Astrocyte (in vitro differentiated cells and primary cell): Measurements from ENCODE around the gene IP6K1. TPM values are rescaled to one million over a fixed set of nuclear protein-coding genes. Genes with fewer than 3 reads are reported as not detected.

ENCODE experiments used
- DNase-seq: peaks from one replicate; pipeline ENCODE4 v3.0.0-alpha.2; 2010; ENCODE audit warnings: low read depth
- FAIRE-seq: peaks from 2 replicates; lab custom pipeline; 2011; peaks lifted over from hg19 to GRCh38; lab: Jason Lieb, UNC
- H2AFZ ChIP-seq: 2 replicates; pipeline ENCODE4 v1.6.0; 2012; ENCODE audit warnings: low read depth, low read length, inconsistent platforms
- H3K27ac ChIP-seq: 2 replicates; pipeline ENCODE4 v1.5.1; 2011; ENCODE audit warnings: low read depth, low read length, inconsistent platforms
- H3K27me3 ChIP-seq: 2 replicates; pipeline ENCODE4 v1.6.0; 2011; ENCODE audit warnings: low read length, inconsistent platforms; ENCODE audit not compliant: insufficient read depth
- H3K36me3 ChIP-seq: 2 replicates; pipeline ENCODE4 v1.5.1; 2011; ENCODE audit warnings: low read length, inconsistent platforms; ENCODE audit not compliant: insufficient read depth
- H3K4me1 ChIP-seq: 2 replicates; pipeline ENCODE4 v1.5.1; 2011; ENCODE audit warnings: low read length, inconsistent platforms; ENCODE audit not compliant: insufficient read depth
- H3K4me2 ChIP-seq: 2 replicates; pipeline ENCODE4 v1.6.0; 2012; ENCODE audit warnings: low read length, inconsistent platforms
- H3K4me3 ChIP-seq: 2 replicates; pipeline ENCODE4 v1.5.1; 2011; ENCODE audit warnings: low read depth, mild to moderate bottlenecking, low read length, inconsistent platforms; ENCODE audit not compliant: insufficient read depth
- H3K79me2 ChIP-seq: 2 replicates; pipeline ENCODE4 v1.6.0; 2012; ENCODE audit warnings: mild to moderate bottlenecking, low read length, inconsistent platforms; ENCODE audit not compliant: insufficient read depth
- H3K9ac ChIP-seq: 2 replicates; pipeline ENCODE4 v1.6.0; 2012; ENCODE audit warnings: mild to moderate bottlenecking, low read length, inconsistent platforms
- H3K9me3 ChIP-seq: 2 replicates; pipeline ENCODE4 v1.5.1; 2012; ENCODE audit warnings: low read depth, mild to moderate bottlenecking, low read length, inconsistent platforms; ENCODE audit not compliant: insufficient read depth
- H4K20me1 ChIP-seq: 2 replicates; pipeline ENCODE4 v1.6.0; 2012; ENCODE audit warnings: low read length, inconsistent platforms; ENCODE audit not compliant: insufficient read depth
- H3K27ac Mint-ChIP-seq: one replicate; pipeline ENCODE4 v1.8.0; 2021; ENCODE audit warnings: mild to moderate bottlenecking, mixed read lengths; ENCODE audit not compliant: unreplicated experiment
- H3K27me3 Mint-ChIP-seq: one replicate; pipeline ENCODE4 v1.8.0; 2021; ENCODE audit warnings: low read depth, mixed read lengths; ENCODE audit not compliant: unreplicated experiment
- H3K36me3 Mint-ChIP-seq: one replicate; pipeline ENCODE4 v1.8.0; 2021; ENCODE audit warnings: low read depth, mixed read lengths; ENCODE audit not compliant: unreplicated experiment
- H3K4me1 Mint-ChIP-seq: one replicate; pipeline ENCODE4 v1.8.0; 2021; ENCODE audit warnings: low read depth, mixed read lengths; ENCODE audit not compliant: unreplicated experiment
- H3K4me3 Mint-ChIP-seq: one replicate; pipeline ENCODE4 v1.8.0; 2021; ENCODE audit warnings: mild to moderate bottlenecking, moderate library complexity, mixed read lengths; ENCODE audit not compliant: unreplicated experiment
- H3K9me3 Mint-ChIP-seq: one replicate; pipeline ENCODE4 v1.8.0; 2021; ENCODE audit warnings: mild to moderate bottlenecking, mixed read lengths; ENCODE audit not compliant: unreplicated experiment
- EZH2 ChIP-seq: IDR thresholded peaks from 2 replicates; pipeline ENCODE4 v1.6.1; 2012; ENCODE audit warnings: mild to moderate bottlenecking, low read length, inconsistent platforms; ENCODE audit not compliant: insufficient read depth
- total RNA-seq: library from RNA; stranded (reverse); gene quantifications from 2 replicates; pipeline ENCODE4 v1.2.1, GENCODE V29; 2021
- TF ChIP-seq, protein P1 (sequence below): IDR thresholded peaks from 2 replicates; pipeline ENCODE4 v1.5.1; 2011; ENCODE audit warnings: low read depth, mild to moderate bottlenecking, inconsistent platforms, low read length, moderate library complexity; ENCODE audit not compliant: insufficient read depth

The IP6K1 gene
- total RNA-seq, 1 donor from 2014 or later, result 38.3 TPM

DNA sequence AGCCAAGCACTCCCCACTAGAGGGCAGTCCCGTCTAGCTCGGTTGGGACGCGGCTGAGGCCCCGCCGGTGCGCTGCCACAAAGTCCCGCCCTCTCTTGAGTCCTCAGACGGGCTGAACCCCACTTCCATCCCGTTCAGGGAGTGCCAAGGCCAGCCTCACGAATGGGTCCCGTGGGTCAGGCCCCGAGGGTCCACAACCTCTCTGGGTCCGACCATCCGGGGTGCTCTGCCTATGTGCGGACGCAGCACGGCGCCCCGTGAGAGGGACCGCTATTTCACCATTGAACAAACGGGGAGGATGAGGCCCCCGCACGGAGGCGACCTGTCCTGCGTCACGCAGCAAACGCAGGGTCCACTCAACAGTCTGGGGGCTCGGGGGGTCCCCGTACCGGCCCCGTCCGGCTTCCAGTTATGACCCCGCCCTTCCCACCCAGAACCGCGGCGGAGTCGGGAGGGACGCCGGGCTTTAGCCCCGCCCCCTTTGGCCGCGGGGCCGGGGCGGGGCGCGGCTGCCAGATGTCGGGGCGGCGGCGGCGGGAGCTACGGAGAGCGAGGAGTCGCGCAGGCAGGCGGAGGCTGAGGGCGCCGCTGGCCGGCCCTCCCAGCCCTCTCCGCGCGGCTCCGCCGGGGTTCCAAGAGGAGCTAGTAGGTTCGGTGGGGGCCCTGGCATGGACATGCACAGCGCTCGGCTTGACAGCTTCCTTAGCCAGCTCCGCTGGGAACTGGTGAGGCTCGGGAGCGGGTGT is 16.6 kb upstream of the IP6K1 start, which contains the start of gene INKA1:
Gene INKA1, plus strand, starts transcription at position 543 of the 746 bp plus-strand sequence. Its CDS starts 132 bp downstream, at position 675.
- peak within 1 kb of the TSS; percentile 100 for H2AFZ ChIP-seq
- peaks cover 18% of the 10 kb centered on the region for H3K27me3 Mint-ChIP-seq
- FAIRE-seq, result no peak
- H3K4me3 Mint-ChIP-seq, result peak within 1 kb of the TSS; percentile 89
- no peaks in the 10 kb centered on the region for H3K79me2 ChIP-seq
- H3K4me2 ChIP-seq, result peak within 1 kb of the TSS; percentile 100
- peaks cover 25% of the 10 kb centered on the region for H3K4me1 ChIP-seq
- H3K36me3 Mint-ChIP-seq, result no peaks in the 10 kb centered on the region
- no peaks in the 10 kb centered on the region for H3K9me3 ChIP-seq
- peak; percentile 47 for DNase-seq
- peak within 1 kb of the TSS; percentile 94 for H3K4me3 ChIP-seq
- peaks cover 3% of the 10 kb centered on the region for H3K9me3 Mint-ChIP-seq
- H3K9ac ChIP-seq, result peak within 1 kb of the TSS; percentile 85
- peaks cover 3% of the 10 kb centered on the region for H4K20me1 ChIP-seq
- peak within 1 kb of the TSS; percentile 41 for H3K27ac ChIP-seq
- H3K27me3 ChIP-seq, result no peaks in the 10 kb centered on the region
- peak; percentile 25 for TF ChIP-seq EZH2
- TF ChIP-seq, protein P1, sequence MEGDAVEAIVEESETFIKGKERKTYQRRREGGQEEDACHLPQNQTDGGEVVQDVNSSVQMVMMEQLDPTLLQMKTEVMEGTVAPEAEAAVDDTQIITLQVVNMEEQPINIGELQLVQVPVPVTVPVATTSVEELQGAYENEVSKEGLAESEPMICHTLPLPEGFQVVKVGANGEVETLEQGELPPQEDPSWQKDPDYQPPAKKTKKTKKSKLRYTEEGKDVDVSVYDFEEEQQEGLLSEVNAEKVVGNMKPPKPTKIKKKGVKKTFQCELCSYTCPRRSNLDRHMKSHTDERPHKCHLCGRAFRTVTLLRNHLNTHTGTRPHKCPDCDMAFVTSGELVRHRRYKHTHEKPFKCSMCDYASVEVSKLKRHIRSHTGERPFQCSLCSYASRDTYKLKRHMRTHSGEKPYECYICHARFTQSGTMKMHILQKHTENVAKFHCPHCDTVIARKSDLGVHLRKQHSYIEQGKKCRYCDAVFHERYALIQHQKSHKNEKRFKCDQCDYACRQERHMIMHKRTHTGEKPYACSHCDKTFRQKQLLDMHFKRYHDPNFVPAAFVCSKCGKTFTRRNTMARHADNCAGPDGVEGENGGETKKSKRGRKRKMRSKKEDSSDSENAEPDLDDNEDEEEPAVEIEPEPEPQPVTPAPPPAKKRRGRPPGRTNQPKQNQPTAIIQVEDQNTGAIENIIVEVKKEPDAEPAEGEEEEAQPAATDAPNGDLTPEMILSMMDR, result peak; percentile 61
- H3K36me3 ChIP-seq, result no peaks in the 10 kb centered on the region
- peak within 1 kb of the TSS; percentile 81 for H3K27ac Mint-ChIP-seq
- peaks cover 22% of the 10 kb centered on the region for H3K4me1 Mint-ChIP-seq

DNA sequence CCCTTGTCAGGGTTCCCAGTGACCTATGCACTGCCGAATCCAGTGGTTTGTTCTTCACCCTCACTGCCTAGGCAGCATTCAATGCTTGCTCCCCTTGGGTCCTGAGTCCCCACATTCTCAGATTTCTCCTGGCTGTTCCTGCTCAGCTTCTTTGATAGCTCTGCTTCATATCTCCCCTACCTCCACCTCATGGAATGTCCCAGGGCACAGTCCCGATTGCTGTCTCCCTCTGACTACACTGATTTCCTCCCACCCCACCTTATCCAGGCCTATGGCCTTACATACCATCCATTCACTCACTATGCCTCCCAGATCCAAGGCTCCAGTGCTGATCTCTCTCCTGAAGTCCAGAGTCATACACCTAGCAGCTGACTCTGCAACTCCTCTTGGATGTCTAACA is 14.8 kb upstream of the IP6K1 start:
- H3K4me2 ChIP-seq, result no peak overlapping the region
- H4K20me1 ChIP-seq, result peaks cover 3% of the 10 kb centered on the region
- no peak overlapping the region for H3K27ac ChIP-seq
- FAIRE-seq (no peak), DNase-seq (no peak)
- Mint-ChIP-seq H3K27me3 (peaks cover 22% of the 10 kb centered on the region), H3K27ac (no peak overlapping the region), H3K4me1 (peaks cover 7% of the 10 kb centered on the region), H3K9me3 (peaks cover 3% of the 10 kb centered on the region), H3K36me3 (peaks cover 2% of the 10 kb centered on the region), H3K4me3 (peak overlapping the region; percentile 50)
- no peaks in the 10 kb centered on the region for H3K79me2 ChIP-seq
- H3K4me3 ChIP-seq, result no peak overlapping the region
- no peaks in the 10 kb centered on the region for H3K27me3 ChIP-seq
- H2AFZ ChIP-seq, result no peak overlapping the region
- H3K9ac ChIP-seq, result no peak overlapping the region
- H3K4me1 ChIP-seq, result peaks cover 22% of the 10 kb centered on the region
- H3K36me3 ChIP-seq, result no peaks in the 10 kb centered on the region
- TF ChIP-seq, protein P1, result no peak
- TF ChIP-seq EZH2, result no peak
- H3K9me3 ChIP-seq, result no peaks in the 10 kb centered on the region

DNA sequence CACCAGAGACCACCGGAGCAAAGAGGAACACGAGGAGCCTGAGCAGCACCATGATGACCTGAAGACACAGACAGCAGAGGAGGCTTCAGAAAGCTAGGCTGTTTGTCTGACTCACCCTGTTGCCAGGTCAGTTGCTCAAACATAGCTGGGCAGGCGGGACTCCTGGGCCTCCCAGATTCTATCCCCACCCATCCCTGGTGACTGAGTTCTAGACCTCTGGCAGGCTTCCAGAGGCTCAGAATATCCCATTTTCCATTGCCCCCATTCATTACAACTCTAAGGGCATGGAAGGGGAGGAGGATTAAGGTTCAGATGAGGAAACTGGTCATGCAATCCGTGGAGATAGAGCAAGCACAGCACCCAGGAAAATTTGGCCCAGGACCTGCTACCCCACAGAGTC is 13.4 kb upstream of the IP6K1 start, which contains the start of gene CDHR4:
Gene CDHR4, minus strand, starts transcription at position 113 of the 400 bp plus-strand sequence. Its CDS starts 61 bp downstream, at position 52.
- Histone ChIP-seq H3K27ac (no peak within 1 kb of the TSS), H3K36me3 (no peaks in the 10 kb centered on the region), H4K20me1 (no peaks in the 10 kb centered on the region), H3K27me3 (no peaks in the 10 kb centered on the region), H3K4me3 (no peak within 1 kb of the TSS), H3K4me1 (peaks cover 12% of the 10 kb centered on the region), H3K79me2 (no peaks in the 10 kb centered on the region), H3K4me2 (no peak within 1 kb of the TSS), H2AFZ (no peak within 1 kb of the TSS), H3K9ac (no peak within 1 kb of the TSS), H3K9me3 (no peaks in the 10 kb centered on the region)
- Mint-ChIP-seq H3K4me3 (peak within 1 kb of the TSS; percentile 41), H3K27ac (peak within 1 kb of the TSS; percentile 47), H3K9me3 (peaks cover 3% of the 10 kb centered on the region), H3K4me1 (no peaks in the 10 kb centered on the region), H3K27me3 (peaks cover 22% of the 10 kb centered on the region), H3K36me3 (peaks cover 2% of the 10 kb centered on the region)
- FAIRE-seq (peak; percentile 86), DNase-seq (peak; percentile 23)
- TF ChIP-seq EZH2, result no peak
- TF ChIP-seq, protein P1, result no peak
